GM19463 (cell line): ENCODE results near the gene SMIM44.
A peak's percentile ranks its signal among the peaks of the same experiment; 100 is the strongest.
"Not testable (repeated sequence)": the region's sequence is repeated elsewhere in the genome, so short reads cannot be mapped to it uniquely, and the experiment has no call there.

Experiments used
- ATAC-seq: cut with Tn5 transposase; IDR thresholded peaks from one replicate; pipeline ENCODE4 v1.9.1; 2021; ENCODE audit warnings: mild to moderate bottlenecking, moderate library complexity; ENCODE audit not compliant: unreplicated experiment

The SMIM44 gene

GRCh38 chr19:3518255-3518654 is 35.0 kb upstream of the SMIM44 start:
- no peak for ATAC-seq

GRCh38 chr19:3517638-3518037 is 34.4 kb upstream of the SMIM44 start:
- no peak for ATAC-seq

DNA sequence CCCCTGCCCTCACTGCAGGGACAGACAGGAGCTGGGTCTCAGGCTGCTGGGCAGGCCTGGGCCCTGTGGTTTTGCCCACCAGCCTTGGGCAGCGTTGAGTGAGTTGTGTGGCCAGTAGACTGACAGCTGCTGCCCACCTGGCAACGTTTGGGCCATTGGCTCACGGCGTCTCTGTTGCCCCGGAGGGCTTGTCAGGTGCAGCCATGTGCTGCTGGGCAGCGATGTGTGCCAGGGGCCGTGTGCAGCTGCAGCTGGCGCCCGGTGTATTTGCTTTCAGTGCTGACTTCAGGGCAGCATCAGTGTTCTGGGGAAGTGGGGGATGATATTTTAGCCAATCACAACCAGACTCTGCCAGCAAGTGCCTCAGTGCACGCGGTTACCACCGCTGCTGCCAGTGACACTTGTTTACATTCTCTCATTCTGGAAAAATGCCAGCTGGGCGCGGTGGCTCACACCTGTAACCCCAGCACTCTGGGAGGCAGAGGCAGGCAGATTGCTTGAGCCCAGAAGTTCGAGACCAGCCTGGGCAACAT is 33.5 kb upstream of the SMIM44 start:
- no peak for ATAC-seq

DNA sequence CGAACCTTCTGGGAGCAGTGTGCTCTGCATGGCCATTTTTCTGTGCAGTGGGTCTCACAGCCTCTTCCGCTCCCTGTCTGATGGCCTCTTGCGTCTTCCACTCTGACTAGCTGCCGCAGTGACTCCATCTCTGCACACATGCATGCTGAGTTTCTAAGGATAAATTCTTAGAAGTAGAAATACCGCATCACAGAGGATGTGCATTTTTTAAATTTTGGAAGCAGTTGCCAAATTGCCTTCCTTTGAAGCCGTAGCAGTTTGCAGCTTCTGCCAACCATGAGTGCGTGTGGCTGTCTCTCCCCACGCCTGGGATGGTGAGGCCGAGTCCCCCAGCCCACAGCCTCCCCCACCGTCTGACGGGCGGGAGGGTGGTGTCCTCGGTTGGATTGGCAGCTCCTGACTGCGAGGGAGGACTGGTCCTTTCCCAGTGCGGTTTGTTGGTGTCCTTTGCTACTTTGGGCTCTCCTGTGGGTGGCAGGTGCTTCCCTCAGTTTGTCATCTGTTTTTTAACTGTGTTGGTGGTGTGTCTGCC is 32.7 kb upstream of the SMIM44 start:
- ATAC-seq: no peak

GRCh38 chr19:3514930-3515329 is 31.7 kb upstream of the SMIM44 start:
- no peak for ATAC-seq

DNA sequence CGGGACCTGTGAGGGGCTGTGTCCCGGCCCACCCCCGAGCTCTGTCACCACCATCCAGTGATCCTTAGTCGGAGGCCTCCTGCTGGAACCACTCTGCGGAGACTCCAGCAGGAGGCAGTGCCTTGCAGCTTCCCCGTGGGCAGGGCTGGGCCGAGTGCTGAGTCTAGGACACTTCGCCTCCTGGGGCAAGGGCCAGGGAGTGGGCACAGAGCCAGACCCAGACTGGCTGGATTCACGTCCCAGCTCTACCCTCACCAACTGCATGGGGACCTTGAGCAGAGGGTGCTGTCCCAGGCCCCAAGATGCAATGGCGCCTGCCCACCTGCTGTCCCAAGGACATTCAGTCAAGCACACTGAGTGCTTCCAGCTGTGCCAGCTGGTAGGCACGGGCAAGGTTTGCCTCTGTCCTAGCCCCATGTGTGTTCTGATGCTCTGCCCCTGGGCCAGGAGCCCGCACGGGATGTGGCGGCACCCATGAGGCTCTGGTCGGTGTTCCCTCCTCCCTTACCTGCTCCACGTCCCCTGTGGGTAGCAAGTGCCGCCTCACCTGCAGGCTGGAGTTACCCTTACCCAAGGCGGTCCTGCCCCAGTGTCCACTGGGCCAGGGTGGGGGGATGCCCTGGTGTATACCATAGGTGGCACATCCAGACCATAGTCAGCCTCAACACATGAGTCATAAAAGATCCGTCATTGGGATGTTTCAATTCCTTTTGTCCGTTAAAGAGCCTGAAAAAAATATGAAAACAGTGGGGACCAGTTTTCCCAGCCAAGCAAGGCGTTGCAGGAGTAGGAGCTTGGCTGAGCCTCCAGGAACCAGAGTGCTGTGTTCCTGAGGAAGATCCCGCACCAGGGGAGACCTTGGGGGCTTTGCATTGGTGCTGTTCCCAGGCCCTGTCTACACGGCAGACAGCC is 30.2 kb upstream of the SMIM44 start:
- no peak for ATAC-seq

- ATAC-seq: no peak
These were observed 29.5 kb upstream of the SMIM44 start for GRCh38 chr19:3512562-3513228.

DNA sequence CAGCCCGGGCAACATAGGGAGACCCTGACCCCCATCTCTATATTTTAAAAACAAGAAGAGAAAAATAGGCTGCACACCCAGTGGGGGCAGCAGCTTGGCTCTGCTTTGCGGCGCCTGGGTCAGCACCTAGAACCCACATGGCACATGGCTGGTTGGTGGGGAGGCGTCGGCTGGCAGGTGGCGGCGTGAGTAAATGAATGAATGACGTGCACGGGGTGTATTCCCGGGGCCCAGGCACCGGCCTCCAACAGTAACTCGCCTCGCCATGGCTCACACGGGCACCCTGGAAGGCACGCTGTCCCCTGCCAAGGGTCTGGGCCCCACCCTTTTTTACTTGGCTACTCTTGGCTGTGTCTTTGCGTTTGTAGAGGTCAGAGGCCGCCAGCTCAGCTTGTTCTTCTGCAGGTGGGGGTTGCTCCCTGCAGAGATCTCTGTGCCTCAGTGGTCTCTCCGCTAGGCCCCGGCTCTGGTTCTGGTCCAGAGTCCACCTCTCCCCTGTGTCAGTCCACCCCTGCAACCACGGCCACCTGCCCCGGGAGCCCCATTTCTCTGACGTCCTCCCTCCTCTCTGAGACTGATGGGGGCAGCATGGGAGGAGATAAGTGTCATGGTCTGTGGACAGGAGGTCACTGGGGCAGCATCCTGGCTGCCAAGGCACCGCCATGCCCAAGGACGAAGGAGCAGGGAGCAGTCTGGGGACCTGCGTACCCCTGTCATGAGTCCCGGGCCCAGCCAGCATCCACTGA is 28.4 kb upstream of the SMIM44 start:
- ATAC-seq: no peak

DNA sequence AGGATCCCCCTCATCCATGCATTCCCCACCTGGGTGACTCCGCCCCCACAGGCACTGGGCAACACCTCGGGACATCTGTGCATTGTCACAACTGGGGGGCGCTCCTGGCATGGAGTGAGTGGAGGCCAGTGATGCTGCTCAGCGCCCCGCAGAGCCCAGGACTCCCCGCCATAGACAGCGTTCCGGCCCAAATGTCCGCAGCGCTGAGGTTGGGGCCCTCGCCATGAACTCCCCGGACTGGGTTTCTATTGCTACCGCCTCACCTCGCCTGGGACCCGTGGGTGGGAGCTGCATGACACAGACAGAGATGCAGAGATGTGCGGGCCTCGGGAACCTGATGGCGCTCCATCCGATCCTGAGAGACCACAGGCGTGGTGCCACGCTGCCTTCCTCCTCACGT is 27.5 kb upstream of the SMIM44 start:
- no peak for ATAC-seq

GRCh38 chr19:3509566-3509989 is 26.3 kb upstream of the SMIM44 start:
- no peak for ATAC-seq

- no peak for ATAC-seq
These were observed 25.7 kb upstream of the SMIM44 start for GRCh38 chr19:3508771-3509535.

GRCh38 chr19:3508121-3508661 is 24.9 kb upstream of the SMIM44 start:
- not testable (repeated sequence) for ATAC-seq

DNA sequence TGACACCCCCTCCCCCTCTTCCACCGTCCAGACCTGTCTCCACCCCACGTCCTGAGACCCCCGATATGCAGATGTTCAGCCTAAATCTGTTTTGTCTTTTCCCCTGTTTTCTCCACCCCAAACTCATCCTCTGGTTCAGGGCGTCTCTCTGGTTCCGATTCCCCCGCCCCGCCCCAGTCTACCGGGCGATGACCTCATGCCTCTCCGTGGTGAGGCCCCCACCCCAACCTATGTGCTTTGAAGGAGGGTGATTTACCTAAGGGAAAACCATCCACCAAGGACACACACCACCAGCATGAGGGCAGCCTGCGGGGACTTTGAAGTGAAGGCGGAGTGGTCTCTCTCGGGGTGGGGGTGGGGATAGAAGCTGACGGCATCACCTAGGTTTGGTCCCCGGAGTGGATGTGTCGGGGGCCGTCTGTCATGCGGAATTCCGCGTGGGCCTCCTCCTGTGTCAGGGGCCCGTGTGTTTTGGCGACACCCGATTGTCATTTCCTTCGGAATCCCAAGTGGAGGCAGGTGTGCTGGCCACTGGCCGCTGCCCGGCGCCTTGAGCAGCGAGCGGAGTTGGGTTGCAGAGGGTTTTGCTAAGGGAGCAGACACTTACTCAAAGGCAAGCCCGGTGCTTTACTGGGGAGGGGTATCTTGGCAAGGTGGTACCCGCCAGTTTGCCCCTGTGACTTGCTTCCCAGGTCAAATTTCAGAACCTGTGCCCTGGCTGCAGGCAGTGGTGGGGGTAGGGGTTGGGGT is 24.3 kb upstream of the SMIM44 start:
- ATAC-seq: no peak

DNA sequence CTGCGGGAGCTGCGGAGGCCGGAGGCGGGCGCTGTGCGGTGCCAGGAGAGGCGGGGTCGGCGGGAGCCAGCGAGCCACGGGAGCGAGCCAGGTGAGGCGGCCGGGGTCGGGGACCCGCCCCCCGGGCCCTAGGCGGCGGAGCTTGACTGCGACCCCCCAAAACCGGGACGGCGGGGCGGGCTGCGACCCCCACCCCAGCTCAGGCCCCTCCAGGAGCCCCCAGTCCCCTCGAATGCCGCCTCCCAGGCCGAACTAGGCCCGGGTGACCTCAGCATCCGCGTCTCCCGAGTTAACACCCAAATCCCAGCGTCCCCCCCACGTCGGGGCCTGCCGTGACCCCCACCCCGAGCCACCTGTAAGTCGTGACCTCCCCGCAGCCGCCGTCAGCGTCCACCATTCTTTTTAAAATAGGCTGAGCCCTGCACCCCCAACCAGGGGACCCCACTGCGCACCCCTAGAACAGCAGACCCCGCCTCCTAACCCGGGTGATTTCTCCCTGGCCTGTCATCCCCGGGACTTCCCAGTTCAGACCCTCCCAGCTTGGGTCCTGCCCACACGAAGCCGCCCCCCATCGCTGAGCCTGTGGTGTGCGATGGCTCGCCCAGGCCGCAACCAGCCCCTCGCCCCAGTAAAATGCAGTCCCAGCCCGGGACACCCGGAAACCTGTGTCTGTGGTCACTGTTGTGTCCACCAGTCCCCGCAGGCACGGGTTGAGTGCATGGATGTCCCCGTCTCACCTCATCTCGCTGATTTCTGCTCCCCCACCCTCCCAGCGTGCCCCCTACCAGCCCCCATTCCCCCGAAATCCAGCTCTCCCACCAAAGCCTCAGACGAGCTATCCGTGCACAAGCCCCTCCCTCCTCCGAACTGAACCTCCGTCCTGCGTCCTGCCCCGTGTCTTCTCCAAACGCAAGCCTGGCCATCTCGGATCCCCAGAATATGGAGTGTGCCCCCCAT is 23.4 kb upstream of the SMIM44 start:
- ATAC-seq: no peak

DNA sequence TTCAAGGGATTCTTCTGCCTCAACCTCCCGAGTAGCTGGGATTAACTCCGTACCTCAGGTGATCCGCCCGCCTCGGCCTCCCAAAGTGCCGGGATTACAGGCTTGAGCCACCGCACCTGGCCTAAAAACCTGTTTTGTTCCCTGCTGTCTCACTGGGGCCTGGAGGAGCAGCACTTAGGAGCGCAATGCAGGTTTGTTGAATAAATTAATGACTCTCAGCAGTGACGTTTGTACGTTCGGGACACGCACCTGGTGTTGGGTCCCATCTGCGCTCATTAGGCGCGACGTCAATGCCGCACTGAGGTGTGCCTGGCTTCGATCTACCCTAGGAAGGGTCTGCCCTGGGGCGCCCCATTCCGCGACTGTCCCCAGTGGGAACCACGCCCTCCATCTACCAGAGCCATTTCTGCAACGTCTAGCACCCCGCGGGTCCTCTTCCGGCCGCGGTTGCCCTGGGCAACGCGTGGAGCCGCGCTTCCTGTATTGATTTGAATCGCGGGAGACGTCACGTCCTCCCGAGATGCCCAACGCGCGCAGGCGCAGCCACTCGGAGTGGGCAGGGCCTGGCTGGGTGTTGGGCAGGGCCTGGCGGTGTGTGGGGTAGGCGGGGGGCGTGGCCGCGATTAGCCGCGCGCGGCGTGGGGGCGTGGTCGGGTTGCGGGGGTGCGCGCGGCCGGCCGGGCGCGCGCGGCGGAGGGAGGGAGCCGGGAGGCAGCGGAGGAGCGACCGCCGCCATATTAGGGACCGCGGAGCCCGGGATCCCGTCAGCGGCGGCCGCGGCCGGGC is 22.6 kb upstream of the SMIM44 start, which contains the start of gene FZR1:
TSS of gene FZR1 (plus strand) at position 714 of the 786 bp plus-strand sequence. CDS start 16,679 bp downstream, outside the sequence.
- ATAC-seq: peak; percentile 93

GRCh38 chr19:3504735-3505134 is 21.5 kb upstream of the SMIM44 start:
- ATAC-seq: no peak

GRCh38 chr19:3503036-3503572 is 19.9 kb upstream of the SMIM44 start:
- no peak for ATAC-seq
